ENCODE results near the gene DNAL4.

GRCh38 chr22:38760477-38761201, 33.3 kb downstream of the DNAL4 start:
- TF ChIP-seq CTCF (IDR thresholded peaks at IDR 0.05) (no peak), POLR2A (IDR thresholded peaks at IDR 0.05) (no peak)
